ENCODE data around the gene NPB. TPM values are rescaled to one million over a fixed set of nuclear protein-coding genes. Genes with fewer than 3 reads are reported as not detected.

Gene NPB
- total and polyA plus RNA-seq, 2 of the 8 experiments (the other 6 are each of a cell fraction or from before 2014, with no cell fraction given), result 1.5 to 2.5 TPM

GRCh38 chr17:81921537-81921862 lies 19.5 kb downstream of the NPB start:
- H3K79me1 ChIP-seq (ENCODE audit: low read depth, low read length), result peaks cover 45% of the 10 kb centered on the region
- H3K4me2 ChIP-seq (ENCODE audit: insufficient read depth in 1 of 2, low read depth in 2 of 2, low read length in 2 of 2), result no peak overlapping the region
- peaks cover 0 to 42% (median 31%) of the 10 kb centered on the region in 4 experiments; a peak in 6 of 7 replicates for H3K4me1 ChIP-seq (replicated peaks in 1 of 4; ENCODE audit: control insufficient read depth in 3 of 4, insufficient read depth in 4 of 4, low read length in 3 of 4)
- H2BK120ac ChIP-seq (replicated peaks; ENCODE audit: low read depth, low read length), result no peak overlapping the region
- H3K27me3 ChIP-seq (replicated peaks in 1 of 4; ENCODE audit: control insufficient read depth in 3 of 4, extremely low read depth in 1 of 4, insufficient read depth in 3 of 4, low read length in 3 of 4), result no peaks in the 10 kb centered on the region
- no peak overlapping the region for H4K5ac ChIP-seq (ENCODE audit: insufficient read length, low read depth, low read length)
- ChIA-PET CTCF (ENCODE audit: partially characterized antibody) (interaction anchor here (0.8 to 2.6 kb wide), 6 partner anchors 15 to 99 kb away, joined by 3 to 5 read pairs (median 3); no protein-coding TSS in a partner anchor), POLR2A (ENCODE audit: partially characterized antibody) (interaction anchor here (1.1 to 14.6 kb wide), 6 partner anchors 8 to 100 kb away, joined by 3 to 150 read pairs (median 5); partner anchors contain the start of genes PCYT2, PYCR1 and SIRT7)
- H3K56ac ChIP-seq (replicated peaks; ENCODE audit: insufficient read length, low read depth, low read length), result no peak overlapping the region
- no peak overlapping the region for H3K14ac ChIP-seq (ENCODE audit: insufficient read length)
- whole genome bisulfite sequencing, 2 experiments (ENCODE audit: extremely low coverage in 1 of 2, insufficient coverage in 1 of 2, insufficient read length in 1 of 2, insufficient replicate concordance in 2 of 2, low coverage in 1 of 2, low lambda C conversion rate in 2 of 2, missing lambda C conversion rate in 1 of 2), result 97% methylated on average over 3 of the region's 3 CpGs; no CpG with 5 or more reads in 1 of the 2 experiments
- H3K18ac ChIP-seq (ENCODE audit: extremely low read depth, low read length), result no peak overlapping the region
- peaks cover 3 to 26% (median 6%) of the 10 kb centered on the region in 4 experiments; a peak in 6 of 8 replicates for H3K36me3 ChIP-seq (ENCODE audit: control insufficient read depth in 2 of 4, insufficient read depth in 4 of 4, low read length in 3 of 4)
- no peak overlapping the region for H3K9ac ChIP-seq (replicated peaks in 1 of 4; ENCODE audit: extremely low read depth in 1 of 4, low read depth in 3 of 4, low read length in 3 of 4)
- no peak overlapping the region for H2BK12ac ChIP-seq (ENCODE audit: low read depth, low read length)
- H4K20me1 ChIP-seq (replicated peaks in 1 of 2; ENCODE audit: control insufficient read depth in 1 of 2, insufficient read depth in 2 of 2, low read length in 2 of 2), result peaks cover 18 to 29% of the 10 kb centered on the region in 2 experiments
- peaks cover 10% of the 10 kb centered on the region for H3K23me2 ChIP-seq (ENCODE audit: low read depth, low read length)
- H4K91ac ChIP-seq (replicated peaks; ENCODE audit: insufficient read length, low read length), result no peak overlapping the region
- no peak overlapping the region for H3K23ac ChIP-seq (ENCODE audit: insufficient read length)
- H2AFZ ChIP-seq (ENCODE audit: low read length), result no peak overlapping the region
- TF ChIP-seq KDM1A (IDR thresholded peaks at IDR 0.05; ENCODE audit: borderline replicate concordance, low read length) (no peak), RXRA (IDR thresholded peaks at IDR 0.05; ENCODE audit: insufficient read depth, low read depth, low read length) (no peak), ATF3 (IDR thresholded peaks at IDR 0.05; ENCODE audit: insufficient read depth, low read depth, low read length) (no peak), JUN (IDR thresholded peaks at IDR 0.05; ENCODE audit: low read depth, low read length) (no peak), ZNF274 (IDR thresholded peaks at IDR 0.05; ENCODE audit: borderline replicate concordance, extremely low read depth, low read length) (no peak), BCL11A (IDR thresholded peaks at IDR 0.05; ENCODE audit: low read depth in 2 of 2, low read length in 2 of 2) (no peak), RNF2 (IDR thresholded peaks at IDR 0.05; ENCODE audit: borderline replicate concordance, low read depth, low read length, missing control alignments, poor library complexity, severe bottlenecking) (no peak), GTF2F1 (IDR thresholded peaks at IDR 0.05; ENCODE audit: borderline replicate concordance, low read depth, low read length) (no peak), KDM5A (IDR thresholded peaks at IDR 0.05; ENCODE audit: low read length) (no peak), SP4 (IDR thresholded peaks at IDR 0.05; ENCODE audit: low read length) (no peak)
- H4K8ac ChIP-seq (ENCODE audit: extremely low read depth, insufficient read depth, low read length), result no peak overlapping the region
- H3K9me3 ChIP-seq (ENCODE audit: insufficient read depth in 2 of 2, low read depth in 1 of 2, low read length in 1 of 2), result no peaks in the 10 kb centered on the region
- no peak overlapping the region for H3K4me3 ChIP-seq (ENCODE audit: extremely low read depth in 1 of 4, insufficient read depth in 2 of 4, low read depth in 3 of 4, low read length in 4 of 4)
- DNase-seq (ENCODE audit: low read depth in 1 of 2, low spot score in 2 of 2) (no peak), FAIRE-seq (no peak)
- no peak overlapping the region for H2BK20ac ChIP-seq (ENCODE audit: low read length)
- no peak overlapping the region for H3K27ac ChIP-seq (ENCODE audit: low read depth, low read length)
- H3K79me2 ChIP-seq (ENCODE audit: control insufficient read depth in 1 of 2, insufficient read depth in 2 of 2, low read length in 2 of 2), result peaks cover 12 to 83% of the 10 kb centered on the region in 2 experiments; a peak in 3 of 4 replicates
- H3K4ac ChIP-seq (replicated peaks; ENCODE audit: insufficient read length, low read depth, low read length), result no peak overlapping the region
- H2BK15ac ChIP-seq (ENCODE audit: low read length), result no peak overlapping the region
- no peak overlapping the region; the same call in 1 of the 2 replicates for H2BK5ac ChIP-seq (ENCODE audit: low read depth, low read length)
- H2AK5ac ChIP-seq (ENCODE audit: low read depth, low read length), result no peak overlapping the region
